ENCODE measurements around the gene ARHGAP28.

The ARHGAP28 gene

DNA sequence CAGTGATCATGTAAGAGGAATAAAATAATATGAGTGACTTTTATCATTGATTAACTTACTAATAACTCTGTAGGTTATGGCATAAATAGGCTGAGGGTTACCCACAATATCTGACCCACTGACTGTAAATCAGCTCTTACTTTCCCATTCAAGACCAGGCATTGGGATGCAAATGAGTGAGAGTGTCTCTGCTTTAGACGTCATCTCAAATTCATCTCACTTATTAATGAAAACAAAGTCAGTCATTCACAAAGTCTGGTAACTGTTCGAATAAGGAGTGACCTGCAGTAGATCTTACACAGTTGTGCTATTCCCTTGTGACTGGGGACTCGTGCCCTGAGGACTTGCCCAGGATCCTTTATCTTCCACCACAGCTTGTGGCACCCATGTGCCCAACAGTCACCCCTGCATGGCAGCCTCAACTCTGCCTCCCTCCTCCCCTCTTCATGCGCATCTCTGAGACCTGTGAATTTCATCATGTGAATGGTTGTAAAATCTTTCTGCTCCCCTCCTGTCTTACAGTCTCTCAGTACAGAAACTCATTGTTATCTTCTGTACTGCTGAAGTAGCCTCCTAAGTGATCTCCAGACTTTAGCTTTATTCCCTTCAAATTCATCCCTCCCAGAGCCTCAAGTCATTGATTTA is 131.4 kb downstream of the ARHGAP28 start:
- TF ChIP-seq, protein P1, sequence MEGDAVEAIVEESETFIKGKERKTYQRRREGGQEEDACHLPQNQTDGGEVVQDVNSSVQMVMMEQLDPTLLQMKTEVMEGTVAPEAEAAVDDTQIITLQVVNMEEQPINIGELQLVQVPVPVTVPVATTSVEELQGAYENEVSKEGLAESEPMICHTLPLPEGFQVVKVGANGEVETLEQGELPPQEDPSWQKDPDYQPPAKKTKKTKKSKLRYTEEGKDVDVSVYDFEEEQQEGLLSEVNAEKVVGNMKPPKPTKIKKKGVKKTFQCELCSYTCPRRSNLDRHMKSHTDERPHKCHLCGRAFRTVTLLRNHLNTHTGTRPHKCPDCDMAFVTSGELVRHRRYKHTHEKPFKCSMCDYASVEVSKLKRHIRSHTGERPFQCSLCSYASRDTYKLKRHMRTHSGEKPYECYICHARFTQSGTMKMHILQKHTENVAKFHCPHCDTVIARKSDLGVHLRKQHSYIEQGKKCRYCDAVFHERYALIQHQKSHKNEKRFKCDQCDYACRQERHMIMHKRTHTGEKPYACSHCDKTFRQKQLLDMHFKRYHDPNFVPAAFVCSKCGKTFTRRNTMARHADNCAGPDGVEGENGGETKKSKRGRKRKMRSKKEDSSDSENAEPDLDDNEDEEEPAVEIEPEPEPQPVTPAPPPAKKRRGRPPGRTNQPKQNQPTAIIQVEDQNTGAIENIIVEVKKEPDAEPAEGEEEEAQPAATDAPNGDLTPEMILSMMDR (conservative IDR thresholded peaks at IDR 0.05) = no peak
- H3K27ac ChIP-seq = no peak overlapping the region

DNA sequence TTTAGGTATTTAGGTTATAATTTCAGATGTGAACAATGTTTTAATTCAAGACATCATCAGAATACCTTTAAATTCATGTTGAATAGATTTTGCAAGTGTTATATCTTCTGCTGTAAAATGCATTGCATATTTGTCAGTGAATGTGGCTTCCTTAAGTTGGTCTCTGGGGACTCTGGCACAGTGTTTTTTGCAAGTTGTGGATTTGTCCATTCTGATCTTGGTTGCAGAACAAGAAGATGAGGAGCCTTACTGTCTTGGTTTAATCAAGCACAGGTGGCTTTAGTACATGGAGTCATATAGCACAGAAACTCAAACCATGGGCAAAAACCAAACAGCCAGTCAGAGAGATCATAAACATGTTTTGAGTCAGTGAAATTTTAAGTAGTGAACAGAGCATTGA is 135.7 kb downstream of the ARHGAP28 start:
- no peak overlapping the region for H3K27ac ChIP-seq
- TF ChIP-seq, protein P1 (conservative IDR thresholded peaks at IDR 0.05) = no peak

DNA sequence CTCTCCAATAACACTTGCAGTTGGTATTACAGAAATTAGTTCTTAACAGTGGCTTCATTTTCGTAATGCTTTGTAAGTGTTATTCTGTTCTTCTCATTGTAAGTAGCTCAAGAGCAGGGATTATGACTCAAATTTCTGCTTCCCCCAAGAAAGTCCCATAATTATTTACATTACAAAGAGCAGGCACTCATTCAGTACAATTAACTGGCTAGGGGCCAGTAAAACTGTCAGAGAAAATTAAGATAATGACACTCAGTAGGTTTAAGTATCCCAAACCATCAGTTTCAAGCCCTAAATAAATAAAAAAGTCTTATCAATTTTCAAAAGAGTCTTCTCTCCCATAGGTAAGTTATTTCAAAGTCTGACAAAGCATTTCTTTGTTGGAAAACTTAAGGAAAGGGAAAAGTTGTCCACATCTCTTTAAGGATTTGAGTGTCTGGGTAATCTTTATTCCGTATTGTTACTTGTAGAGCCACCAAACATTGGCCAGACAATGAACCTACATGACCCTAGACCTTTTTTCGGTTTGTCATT is 137.1 kb downstream of the ARHGAP28 start:
- TF ChIP-seq, protein P1 (conservative IDR thresholded peaks at IDR 0.05) = no peak
- peak overlapping the region; percentile 54; the same call in 1 of the 2 replicates for H3K27ac ChIP-seq

DNA sequence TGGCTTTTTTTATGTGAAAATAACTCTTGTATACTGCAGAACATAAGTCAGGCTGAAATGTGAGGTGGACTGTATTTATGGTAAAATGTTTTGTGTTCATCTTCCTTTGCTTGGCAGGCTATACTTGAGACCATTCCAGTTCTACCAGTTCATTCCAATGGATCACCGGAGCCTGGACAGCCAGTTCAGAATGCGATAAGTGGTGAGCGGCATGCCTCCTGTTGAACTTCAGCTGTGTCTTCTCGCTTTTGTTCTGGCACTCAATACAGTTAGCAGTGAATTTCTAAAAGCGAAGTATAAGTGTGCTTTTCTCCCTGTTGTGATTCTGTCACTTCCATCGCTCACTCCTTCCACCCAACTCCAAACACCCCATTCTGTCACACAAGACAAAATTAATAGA is 138.5 kb downstream of the ARHGAP28 start:
- TF ChIP-seq, protein P1 (conservative IDR thresholded peaks at IDR 0.05) = no peak
- H3K27ac ChIP-seq = peak overlapping the region; percentile 54

DNA sequence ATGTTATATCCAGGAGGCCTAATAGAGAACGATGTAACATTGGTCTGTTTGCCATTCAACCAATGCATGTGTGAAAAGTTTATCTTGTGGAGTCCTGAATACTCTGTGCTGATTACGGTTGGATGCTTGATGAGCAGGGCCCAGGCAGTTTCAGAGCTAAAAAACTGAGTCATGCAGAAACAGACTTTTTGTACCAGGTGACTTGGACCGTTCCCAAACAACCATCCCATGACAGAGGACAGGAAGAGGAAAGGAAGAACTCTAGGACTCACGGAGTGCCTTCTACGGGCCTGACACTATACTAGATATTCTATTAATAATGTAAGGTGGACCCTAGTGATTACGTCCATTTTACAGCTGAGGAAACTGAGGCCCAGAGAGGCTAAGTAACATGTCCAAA is 142.1 kb downstream of the ARHGAP28 start:
- H3K27ac ChIP-seq = no peak overlapping the region
- TF ChIP-seq, protein P1 (conservative IDR thresholded peaks at IDR 0.05) = no peak

DNA sequence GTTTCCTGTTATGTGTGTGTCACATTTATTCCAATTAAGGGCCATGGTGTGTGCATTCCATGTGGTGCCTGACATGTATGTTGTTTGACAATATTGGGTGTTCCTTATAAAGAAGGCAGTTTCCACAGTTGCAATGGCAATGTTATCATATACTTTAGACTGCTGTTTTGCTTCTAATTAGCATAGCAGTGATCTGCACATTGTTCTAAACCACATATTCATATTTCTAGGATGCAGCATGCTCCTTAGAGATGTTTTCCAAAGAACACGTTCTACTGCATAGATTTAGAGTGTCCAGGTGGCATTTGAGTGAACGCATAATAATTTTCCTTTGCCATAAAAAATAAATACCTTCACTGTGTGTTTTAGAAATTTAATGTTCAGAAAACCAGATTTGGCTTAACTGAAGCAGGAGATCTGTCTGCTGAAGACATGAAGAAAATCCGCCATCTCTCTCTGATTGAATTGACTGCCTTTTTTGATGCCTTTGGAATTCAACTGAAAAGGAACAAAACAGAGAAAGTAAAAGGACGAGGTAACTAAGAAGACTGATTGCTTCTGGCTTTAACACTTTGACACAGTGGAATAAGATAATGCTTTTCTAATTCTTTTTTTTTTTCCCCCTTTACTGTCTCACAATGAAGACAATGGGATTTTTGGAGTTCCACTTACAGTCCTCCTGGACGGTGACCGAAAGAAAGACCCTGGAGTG is 143.7 kb downstream of the ARHGAP28 start:
- peak overlapping the region; percentile 28; the same call in 1 of the 2 replicates for H3K27ac ChIP-seq
- TF ChIP-seq, protein P1 (conservative IDR thresholded peaks at IDR 0.05) = no peak

DNA sequence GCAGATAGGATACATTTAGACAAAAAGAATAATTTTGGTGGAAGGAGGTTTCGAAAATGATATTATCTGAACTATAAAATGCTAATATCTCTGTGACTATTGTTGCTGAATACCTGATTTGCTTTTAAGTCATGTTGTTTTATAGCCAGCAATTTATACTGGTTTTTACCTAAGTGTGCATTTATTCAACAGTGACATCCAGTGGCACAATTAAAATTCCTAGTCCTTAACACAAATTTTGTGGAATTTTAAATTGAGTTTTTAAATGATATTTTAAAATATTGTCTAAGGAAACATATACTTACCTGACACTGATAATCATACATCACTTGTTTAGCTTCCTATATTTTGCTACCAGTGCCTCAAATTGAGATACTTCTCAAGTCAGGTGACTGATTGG is 144.8 kb downstream of the ARHGAP28 start:
- no peak overlapping the region; the same call in 1 of the 2 replicates for H3K27ac ChIP-seq
- TF ChIP-seq, protein P1 (conservative IDR thresholded peaks at IDR 0.05) = peak; percentile 74

Measured in VCaP (cell line).